ENCODE measurements around the gene MAML2.

The MAML2 gene

DNA sequence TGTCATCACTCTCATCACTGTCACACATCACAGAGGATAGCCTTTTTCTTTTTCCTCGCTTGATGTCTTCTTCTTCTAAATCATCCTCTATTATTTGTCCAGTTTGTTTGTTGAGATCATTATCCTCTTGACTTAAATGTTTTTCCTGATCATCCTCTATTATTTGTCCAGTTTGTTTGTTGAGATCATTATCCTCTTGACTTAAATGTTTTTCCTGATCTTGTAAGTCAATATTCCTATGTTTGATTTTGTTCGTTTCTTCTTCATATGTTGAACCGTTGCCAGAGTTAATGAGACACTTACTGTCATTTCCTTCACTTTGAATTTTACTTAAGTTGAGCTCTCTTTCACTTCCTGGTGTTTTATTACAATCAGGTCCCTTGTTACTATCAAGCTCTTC, 41.2 kb upstream of the MAML2 start:
- no peak overlapping the region for H3K4me3 ChIP-seq (ENCODE audit: low read length)
- no peak for DNase-seq (ENCODE audit: low read depth)
- TF ChIP-seq, protein P1, sequence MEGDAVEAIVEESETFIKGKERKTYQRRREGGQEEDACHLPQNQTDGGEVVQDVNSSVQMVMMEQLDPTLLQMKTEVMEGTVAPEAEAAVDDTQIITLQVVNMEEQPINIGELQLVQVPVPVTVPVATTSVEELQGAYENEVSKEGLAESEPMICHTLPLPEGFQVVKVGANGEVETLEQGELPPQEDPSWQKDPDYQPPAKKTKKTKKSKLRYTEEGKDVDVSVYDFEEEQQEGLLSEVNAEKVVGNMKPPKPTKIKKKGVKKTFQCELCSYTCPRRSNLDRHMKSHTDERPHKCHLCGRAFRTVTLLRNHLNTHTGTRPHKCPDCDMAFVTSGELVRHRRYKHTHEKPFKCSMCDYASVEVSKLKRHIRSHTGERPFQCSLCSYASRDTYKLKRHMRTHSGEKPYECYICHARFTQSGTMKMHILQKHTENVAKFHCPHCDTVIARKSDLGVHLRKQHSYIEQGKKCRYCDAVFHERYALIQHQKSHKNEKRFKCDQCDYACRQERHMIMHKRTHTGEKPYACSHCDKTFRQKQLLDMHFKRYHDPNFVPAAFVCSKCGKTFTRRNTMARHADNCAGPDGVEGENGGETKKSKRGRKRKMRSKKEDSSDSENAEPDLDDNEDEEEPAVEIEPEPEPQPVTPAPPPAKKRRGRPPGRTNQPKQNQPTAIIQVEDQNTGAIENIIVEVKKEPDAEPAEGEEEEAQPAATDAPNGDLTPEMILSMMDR (conservative IDR thresholded peaks at IDR 0.05; ENCODE audit: low read depth, low read length): no peak

DNA sequence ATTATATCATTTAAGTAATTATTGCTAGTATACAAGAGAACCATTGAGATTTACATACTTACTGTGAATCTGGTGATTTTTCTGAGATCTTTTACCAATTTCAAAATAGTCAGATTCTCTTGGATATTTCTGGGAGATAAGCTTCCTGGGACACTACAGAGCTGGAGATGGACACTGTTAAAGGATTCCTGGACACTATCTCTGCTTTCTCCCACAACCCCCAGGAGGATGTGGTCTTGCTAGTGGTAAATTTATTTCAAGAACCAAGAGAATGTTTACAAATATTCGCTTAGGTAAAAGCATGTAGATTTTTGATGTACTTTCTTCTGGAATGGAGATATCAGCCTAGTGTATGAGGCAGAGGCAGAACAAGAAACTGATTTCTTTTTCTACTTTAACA, 33.8 kb upstream of the MAML2 start:
- DNase-seq (ENCODE audit: low read depth): no peak
- no peak overlapping the region for H3K4me3 ChIP-seq (ENCODE audit: low read length)
- TF ChIP-seq, protein P1 (conservative IDR thresholded peaks at IDR 0.05; ENCODE audit: low read depth, low read length): no peak

- DNase-seq (ENCODE audit: low read depth): no peak
- no peak overlapping the region for H3K4me3 ChIP-seq (ENCODE audit: low read length)
- TF ChIP-seq, protein P1 (conservative IDR thresholded peaks at IDR 0.05; ENCODE audit: low read depth, low read length): no peak
These were observed 30.8 kb upstream of the MAML2 start for GRCh38 chr11:96373826-96374225.

- no peak overlapping the region for H3K4me3 ChIP-seq (ENCODE audit: low read length)
- TF ChIP-seq, protein P1 (conservative IDR thresholded peaks at IDR 0.05; ENCODE audit: low read depth, low read length): no peak
- DNase-seq (ENCODE audit: low read depth): no peak
These were observed 24.3 kb upstream of the MAML2 start for GRCh38 chr11:96367342-96367741.

GRCh38 chr11:96366024-96366423, 23.0 kb upstream of the MAML2 start:
- no peak overlapping the region for H3K4me3 ChIP-seq (ENCODE audit: low read length)
- no peak for DNase-seq (ENCODE audit: low read depth)
- TF ChIP-seq, protein P1 (conservative IDR thresholded peaks at IDR 0.05; ENCODE audit: low read depth, low read length): no peak

DNA sequence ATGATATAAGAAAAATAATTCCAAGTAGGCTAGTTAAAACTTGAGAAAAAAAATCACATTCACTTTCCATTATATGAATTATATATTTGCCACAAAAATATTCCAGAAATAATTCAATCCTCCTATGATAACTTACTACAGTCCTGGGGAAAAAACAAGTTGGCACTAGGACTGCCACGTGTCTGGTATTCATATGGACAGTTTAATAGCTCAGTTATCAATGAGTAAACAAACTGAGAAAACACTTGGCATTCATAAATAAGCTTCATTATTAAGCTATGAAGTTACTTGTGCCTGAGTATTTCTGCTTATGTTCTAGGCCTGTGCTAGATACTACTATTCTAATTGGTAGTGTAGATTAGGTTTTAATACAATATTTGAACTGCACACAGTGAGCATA, 22.5 kb upstream of the MAML2 start:
- H3K4me3 ChIP-seq (ENCODE audit: low read length): no peak overlapping the region
- TF ChIP-seq, protein P1 (conservative IDR thresholded peaks at IDR 0.05; ENCODE audit: low read depth, low read length): no peak
- no peak for DNase-seq (ENCODE audit: low read depth)

DNA sequence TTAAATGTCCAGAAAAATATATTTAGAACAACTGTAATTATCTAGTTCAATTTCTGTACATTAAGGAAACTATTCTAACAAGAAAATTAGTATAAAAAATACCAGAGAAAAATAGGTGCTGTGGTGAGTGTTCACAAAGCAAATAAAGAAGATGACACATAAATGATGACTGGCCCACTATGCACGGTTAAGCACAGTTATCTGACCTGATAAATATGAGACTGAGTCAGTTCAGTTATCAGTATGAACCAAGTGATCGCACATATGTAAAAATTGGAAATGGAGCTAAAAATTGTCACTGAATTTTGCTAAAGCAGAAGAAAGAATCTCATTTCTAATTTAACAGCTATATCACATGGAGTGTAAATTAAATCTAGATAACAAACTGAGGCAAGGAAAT, 18.8 kb upstream of the MAML2 start:
- H3K4me3 ChIP-seq (ENCODE audit: low read length): no peak overlapping the region
- TF ChIP-seq, protein P1 (conservative IDR thresholded peaks at IDR 0.05; ENCODE audit: low read depth, low read length): no peak
- DNase-seq (ENCODE audit: low read depth): no peak
